ENCODE measurements around the gene PTPRM. TPM values are rescaled to one million over a fixed set of nuclear protein-coding genes. Genes with fewer than 3 reads are reported as not detected.

The PTPRM gene
- total RNA-seq, 1 donor from 2014 or later, result 71.3 TPM

- Mint-ChIP-seq H3K27me3 (ENCODE audit: low read depth) (peaks cover 2% of the 10 kb centered on the region), H3K9me3 (no peaks in the 10 kb centered on the region), H3K36me3 (no peaks in the 10 kb centered on the region), H3K4me1 (peaks cover 13% of the 10 kb centered on the region), H3K27ac (no peak overlapping the region), H3K4me3 (no peak overlapping the region)
- DNase-seq (ENCODE audit: low spot score in 2 of 2, unreplicated experiment in 2 of 2), result no peak
- no peak for TF ChIP-seq CTCF (IDR thresholded peaks at IDR 0.05; ENCODE audit: unreplicated experiment)
Measured at GRCh38 chr18:7629416-7629815, 62.3 kb downstream of the PTPRM start.

GRCh38 chr18:7630731-7631442, 63.8 kb downstream of the PTPRM start:
- TF ChIP-seq CTCF (IDR thresholded peaks at IDR 0.05; ENCODE audit: unreplicated experiment), result no peak
- Mint-ChIP-seq H3K27ac (no peak overlapping the region), H3K4me3 (no peak overlapping the region), H3K9me3 (no peaks in the 10 kb centered on the region), H3K4me1 (peaks cover 13% of the 10 kb centered on the region), H3K36me3 (no peaks in the 10 kb centered on the region), H3K27me3 (ENCODE audit: low read depth) (peaks cover 2% of the 10 kb centered on the region)
- no peak for DNase-seq (ENCODE audit: low spot score in 2 of 2, unreplicated experiment in 2 of 2)

GRCh38 chr18:7632152-7633098, 65.3 kb downstream of the PTPRM start:
- Mint-ChIP-seq H3K9me3 (no peaks in the 10 kb centered on the region), H3K4me3 (no peak overlapping the region), H3K27ac (no peak overlapping the region), H3K27me3 (ENCODE audit: low read depth) (peaks cover 2% of the 10 kb centered on the region), H3K4me1 (peaks cover 14% of the 10 kb centered on the region), H3K36me3 (no peaks in the 10 kb centered on the region)
- TF ChIP-seq CTCF (IDR thresholded peaks at IDR 0.05; ENCODE audit: unreplicated experiment), result no peak
- no peak for DNase-seq (ENCODE audit: low spot score in 2 of 2, unreplicated experiment in 2 of 2)

- no peak overlapping the region for H3K27ac Mint-ChIP-seq
- no peak for TF ChIP-seq CTCF (IDR thresholded peaks at IDR 0.05; ENCODE audit: unreplicated experiment)
- H3K27me3 Mint-ChIP-seq (ENCODE audit: low read depth), result peaks cover 2% of the 10 kb centered on the region
- H3K9me3 Mint-ChIP-seq, result no peaks in the 10 kb centered on the region
- peaks cover 14% of the 10 kb centered on the region for H3K4me1 Mint-ChIP-seq
- no peak for DNase-seq (ENCODE audit: low spot score in 2 of 2, unreplicated experiment in 2 of 2)
- no peak overlapping the region for H3K4me3 Mint-ChIP-seq
- H3K36me3 Mint-ChIP-seq, result no peaks in the 10 kb centered on the region
Measured at GRCh38 chr18:7633171-7633570, 66.1 kb downstream of the PTPRM start.

GRCh38 chr18:7635948-7636347, 68.8 kb downstream of the PTPRM start:
- peaks cover 2% of the 10 kb centered on the region for H3K27me3 Mint-ChIP-seq (ENCODE audit: low read depth)
- no peak for TF ChIP-seq CTCF (IDR thresholded peaks at IDR 0.05; ENCODE audit: unreplicated experiment)
- no peaks in the 10 kb centered on the region for H3K36me3 Mint-ChIP-seq
- H3K4me1 Mint-ChIP-seq, result peaks cover 8% of the 10 kb centered on the region
- DNase-seq (ENCODE audit: low spot score in 2 of 2, unreplicated experiment in 2 of 2), result no peak
- H3K9me3 Mint-ChIP-seq, result no peaks in the 10 kb centered on the region
- H3K27ac Mint-ChIP-seq, result no peak overlapping the region
- H3K4me3 Mint-ChIP-seq, result no peak overlapping the region
